HFF-Myc (cell line): ENCODE results near the gene USP1.

ENCODE experiments used
- DNase-seq: peaks from one replicate; pipeline ENCODE4 v3.0.0-alpha.2; 2011; ENCODE audit warnings: low read depth; ENCODE audit errors: extremely low read depth
- H3K4me3 ChIP-seq: replicated peaks from 2 replicates; pipeline ENCODE4 v1.5.1; 2011; ENCODE audit warnings: low read depth, mild to moderate bottlenecking, control low read depth, low read length
- CTCF ChIP-seq: IDR thresholded peaks from 2 replicates; pipeline ENCODE4 v1.5.1; 2012; ENCODE audit warnings: mild to moderate bottlenecking, low read depth, low read length, control low read depth; ENCODE audit errors: missing control alignments

The USP1 gene

GRCh38 chr1:62435231-62436038 lies 1.4 kb upstream of the USP1 start:
- TF ChIP-seq CTCF: no peak
- H3K4me3 ChIP-seq: peak overlapping the region; percentile 85
- no peak for DNase-seq

GRCh38 chr1:62436039-62436465 lies 797 bp upstream of the USP1 start:
- peak overlapping the region; percentile 85 for H3K4me3 ChIP-seq
- TF ChIP-seq CTCF: no peak
- DNase-seq: peak; percentile 7

- no peak for TF ChIP-seq CTCF
- DNase-seq: no peak
- peak overlapping the region; percentile 85 for H3K4me3 ChIP-seq
Observed at GRCh38 chr1:62437273-62437940, 558 bp downstream of the USP1 start.

GRCh38 chr1:62438163-62438562 lies 1.3 kb downstream of the USP1 start:
- H3K4me3 ChIP-seq: peak overlapping the region; percentile 85
- no peak for DNase-seq
- TF ChIP-seq CTCF: no peak

GRCh38 chr1:62439652-62440371 lies 3.0 kb downstream of the USP1 start:
- peak; percentile 17 for DNase-seq
- peak overlapping the region; percentile 85; the same call in 1 of the 2 replicates for H3K4me3 ChIP-seq
- TF ChIP-seq CTCF: no peak

- DNase-seq: no peak
- H3K4me3 ChIP-seq: no peak overlapping the region
- no peak for TF ChIP-seq CTCF
Observed at GRCh38 chr1:62444701-62445100, 7.9 kb downstream of the USP1 start.
